ENCODE data around the gene FBH1.
"Not testable (repeated sequence)": the region's sequence is repeated elsewhere in the genome, so short reads cannot be mapped to it uniquely, and the experiment has no call there.

Gene FBH1

GRCh38 chr10:5905854-5906507 is 15.9 kb downstream of the FBH1 start:
- Histone ChIP-seq H3K4me3 (ENCODE audit: low read depth, low read length) (no peak overlapping the region), H3K27me3 (ENCODE audit: control insufficient read depth, insufficient read depth, low read length) (no peaks in the 10 kb centered on the region), H3K9me3 (ENCODE audit: control insufficient read depth, insufficient read depth, low read length) (no peaks in the 10 kb centered on the region), H3K27ac (ENCODE audit: low read depth, low read length) (no peak overlapping the region), H3K4me1 (ENCODE audit: control insufficient read depth, insufficient read depth, low read length) (no peaks in the 10 kb centered on the region), H3K36me3 (ENCODE audit: control insufficient read depth, insufficient read depth, low read length) (peaks cover 44% of the 10 kb centered on the region), H3K9ac (ENCODE audit: low read depth, low read length) (no peak overlapping the region)

GRCh38 chr10:5906651-5907050 is 16.6 kb downstream of the FBH1 start:
- H3K4me3 ChIP-seq (ENCODE audit: low read depth, low read length), result no peak overlapping the region
- H3K27me3 ChIP-seq (ENCODE audit: control insufficient read depth, insufficient read depth, low read length), result no peaks in the 10 kb centered on the region
- no peaks in the 10 kb centered on the region for H3K9me3 ChIP-seq (ENCODE audit: control insufficient read depth, insufficient read depth, low read length)
- no peaks in the 10 kb centered on the region for H3K4me1 ChIP-seq (ENCODE audit: control insufficient read depth, insufficient read depth, low read length)
- H3K36me3 ChIP-seq (ENCODE audit: control insufficient read depth, insufficient read depth, low read length), result peaks cover 50% of the 10 kb centered on the region
- H3K27ac ChIP-seq (ENCODE audit: low read depth, low read length), result no peak overlapping the region
- no peak overlapping the region for H3K9ac ChIP-seq (ENCODE audit: low read depth, low read length)

GRCh38 chr10:5908676-5909075 is 18.6 kb downstream of the FBH1 start:
- H3K36me3 ChIP-seq (ENCODE audit: control insufficient read depth, insufficient read depth, low read length), result peaks cover 65% of the 10 kb centered on the region
- H3K9me3 ChIP-seq (ENCODE audit: control insufficient read depth, insufficient read depth, low read length); H3K27ac ChIP-seq (ENCODE audit: low read depth, low read length); H3K9ac ChIP-seq (ENCODE audit: low read depth, low read length); H3K27me3 ChIP-seq (ENCODE audit: control insufficient read depth, insufficient read depth, low read length); H3K4me3 ChIP-seq (ENCODE audit: low read depth, low read length); H3K4me1 ChIP-seq (ENCODE audit: control insufficient read depth, insufficient read depth, low read length): not testable (repeated sequence)

- H3K4me1 ChIP-seq (ENCODE audit: control insufficient read depth, insufficient read depth, low read length), result no peaks in the 10 kb centered on the region
- H3K4me3 ChIP-seq (ENCODE audit: low read depth, low read length), result no peak overlapping the region
- H3K9me3 ChIP-seq (ENCODE audit: control insufficient read depth, insufficient read depth, low read length), result no peaks in the 10 kb centered on the region
- H3K9ac ChIP-seq (ENCODE audit: low read depth, low read length), result no peak overlapping the region
- no peak overlapping the region for H3K27ac ChIP-seq (ENCODE audit: low read depth, low read length)
- H3K36me3 ChIP-seq (ENCODE audit: control insufficient read depth, insufficient read depth, low read length), result peaks cover 84% of the 10 kb centered on the region
- H3K27me3 ChIP-seq (ENCODE audit: control insufficient read depth, insufficient read depth, low read length), result no peaks in the 10 kb centered on the region
These were observed 20.5 kb downstream of the FBH1 start for GRCh38 chr10:5910323-5911100.

- Histone ChIP-seq H3K27me3 (ENCODE audit: control insufficient read depth, insufficient read depth, low read length) (no peaks in the 10 kb centered on the region), H3K4me3 (ENCODE audit: low read depth, low read length) (no peak overlapping the region), H3K9me3 (ENCODE audit: control insufficient read depth, insufficient read depth, low read length) (no peaks in the 10 kb centered on the region), H3K9ac (ENCODE audit: low read depth, low read length) (no peak overlapping the region), H3K4me1 (ENCODE audit: control insufficient read depth, insufficient read depth, low read length) (no peaks in the 10 kb centered on the region), H3K27ac (ENCODE audit: low read depth, low read length) (no peak overlapping the region), H3K36me3 (ENCODE audit: control insufficient read depth, insufficient read depth, low read length) (peaks cover 84% of the 10 kb centered on the region)
These were observed 21.6 kb downstream of the FBH1 start for GRCh38 chr10:5911670-5912069.

GRCh38 chr10:5913736-5914135 is 23.7 kb downstream of the FBH1 start:
- H3K27ac ChIP-seq (ENCODE audit: low read depth, low read length), result no peak overlapping the region
- no peaks in the 10 kb centered on the region for H3K27me3 ChIP-seq (ENCODE audit: control insufficient read depth, insufficient read depth, low read length)
- H3K36me3 ChIP-seq (ENCODE audit: control insufficient read depth, insufficient read depth, low read length), result peaks cover 94% of the 10 kb centered on the region
- H3K4me1 ChIP-seq (ENCODE audit: control insufficient read depth, insufficient read depth, low read length), result no peaks in the 10 kb centered on the region
- H3K4me3 ChIP-seq (ENCODE audit: low read depth, low read length), result no peak overlapping the region
- H3K9ac ChIP-seq (ENCODE audit: low read depth, low read length), result no peak overlapping the region
- no peaks in the 10 kb centered on the region for H3K9me3 ChIP-seq (ENCODE audit: control insufficient read depth, insufficient read depth, low read length)

GRCh38 chr10:5915451-5915850 is 25.4 kb downstream of the FBH1 start:
- no peak overlapping the region for H3K4me3 ChIP-seq (ENCODE audit: low read depth, low read length)
- H3K36me3 ChIP-seq (ENCODE audit: control insufficient read depth, insufficient read depth, low read length), result peaks cover 93% of the 10 kb centered on the region
- H3K27me3 ChIP-seq (ENCODE audit: control insufficient read depth, insufficient read depth, low read length), result no peaks in the 10 kb centered on the region
- H3K9ac ChIP-seq (ENCODE audit: low read depth, low read length), result no peak overlapping the region
- H3K9me3 ChIP-seq (ENCODE audit: control insufficient read depth, insufficient read depth, low read length), result no peaks in the 10 kb centered on the region
- no peaks in the 10 kb centered on the region for H3K4me1 ChIP-seq (ENCODE audit: control insufficient read depth, insufficient read depth, low read length)
- no peak overlapping the region for H3K27ac ChIP-seq (ENCODE audit: low read depth, low read length)

GRCh38 chr10:5917305-5917704 is 27.3 kb downstream of the FBH1 start:
- Histone ChIP-seq H3K4me1 (ENCODE audit: control insufficient read depth, insufficient read depth, low read length) (no peaks in the 10 kb centered on the region), H3K4me3 (ENCODE audit: low read depth, low read length) (no peak overlapping the region), H3K27me3 (ENCODE audit: control insufficient read depth, insufficient read depth, low read length) (no peaks in the 10 kb centered on the region), H3K36me3 (ENCODE audit: control insufficient read depth, insufficient read depth, low read length) (peaks cover 96% of the 10 kb centered on the region), H3K9ac (ENCODE audit: low read depth, low read length) (no peak overlapping the region), H3K9me3 (ENCODE audit: control insufficient read depth, insufficient read depth, low read length) (no peaks in the 10 kb centered on the region), H3K27ac (ENCODE audit: low read depth, low read length) (no peak overlapping the region)

GRCh38 chr10:5918763-5919162 is 28.7 kb downstream of the FBH1 start:
- H3K27ac ChIP-seq (ENCODE audit: low read depth, low read length), result no peak overlapping the region
- no peak overlapping the region for H3K9ac ChIP-seq (ENCODE audit: low read depth, low read length)
- H3K36me3 ChIP-seq (ENCODE audit: control insufficient read depth, insufficient read depth, low read length), result peaks cover 97% of the 10 kb centered on the region
- H3K9me3 ChIP-seq (ENCODE audit: control insufficient read depth, insufficient read depth, low read length), result no peaks in the 10 kb centered on the region
- H3K27me3 ChIP-seq (ENCODE audit: control insufficient read depth, insufficient read depth, low read length), result no peaks in the 10 kb centered on the region
- H3K4me3 ChIP-seq (ENCODE audit: low read depth, low read length), result no peak overlapping the region
- H3K4me1 ChIP-seq (ENCODE audit: control insufficient read depth, insufficient read depth, low read length), result no peaks in the 10 kb centered on the region

GRCh38 chr10:5919568-5919967 is 29.5 kb downstream of the FBH1 start:
- Histone ChIP-seq H3K4me1 (ENCODE audit: control insufficient read depth, insufficient read depth, low read length) (no peaks in the 10 kb centered on the region), H3K27ac (ENCODE audit: low read depth, low read length) (no peak overlapping the region), H3K9me3 (ENCODE audit: control insufficient read depth, insufficient read depth, low read length) (no peaks in the 10 kb centered on the region), H3K36me3 (ENCODE audit: control insufficient read depth, insufficient read depth, low read length) (peaks cover 97% of the 10 kb centered on the region), H3K27me3 (ENCODE audit: control insufficient read depth, insufficient read depth, low read length) (no peaks in the 10 kb centered on the region), H3K9ac (ENCODE audit: low read depth, low read length) (no peak overlapping the region), H3K4me3 (ENCODE audit: low read depth, low read length) (no peak overlapping the region)

GRCh38 chr10:5921746-5922145 is 31.7 kb downstream of the FBH1 start:
- Histone ChIP-seq H3K9ac (ENCODE audit: low read depth, low read length) (no peak overlapping the region), H3K27ac (ENCODE audit: low read depth, low read length) (no peak overlapping the region), H3K4me3 (ENCODE audit: low read depth, low read length) (no peak overlapping the region), H3K27me3 (ENCODE audit: control insufficient read depth, insufficient read depth, low read length) (no peaks in the 10 kb centered on the region), H3K4me1 (ENCODE audit: control insufficient read depth, insufficient read depth, low read length) (no peaks in the 10 kb centered on the region), H3K36me3 (ENCODE audit: control insufficient read depth, insufficient read depth, low read length) (peaks cover 96% of the 10 kb centered on the region), H3K9me3 (ENCODE audit: control insufficient read depth, insufficient read depth, low read length) (no peaks in the 10 kb centered on the region)

Data from HUES48 (cell line).